HepG2 (cell line): ENCODE measurements around the gene GARIN3.

Experiments
- ZNF10 ChIP-seq: sonication (generic); formaldehyde crosslinking; IDR thresholded peaks from 2 replicates; pipeline ENCODE4 v1.4.0; 2020; ENCODE audit warnings: mild to moderate bottlenecking, low read depth, missing genetic modification reagents, borderline replicate concordance
- TF ChIP-seq, protein P1 (sequence below): sonication (generic); formaldehyde crosslinking; IDR thresholded peaks from 2 replicates; pipeline ENCODE4 v1.5.0; 2020; ENCODE audit warnings: mild to moderate bottlenecking, missing genetic modification reagents

DNA sequence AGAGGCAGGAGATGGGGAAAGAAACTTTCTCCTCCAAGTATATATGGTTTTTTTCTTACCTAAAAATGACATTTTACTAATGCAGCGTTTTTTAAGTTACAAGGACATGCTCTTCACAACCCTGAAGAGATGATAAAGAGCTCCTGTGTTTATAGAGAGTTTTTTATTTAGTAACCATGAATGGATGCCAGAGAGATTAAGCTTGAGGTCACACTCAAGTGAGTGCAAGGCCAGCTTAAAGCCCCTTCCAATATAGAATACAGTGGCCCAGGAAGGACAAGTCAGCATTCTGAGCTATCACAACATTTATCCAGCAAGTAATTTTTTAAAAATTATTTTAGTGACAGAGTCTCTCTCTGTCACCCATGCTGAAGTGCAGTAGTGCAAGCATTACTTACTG is 50.6 kb downstream of the GARIN3 start:
- no peak for TF ChIP-seq ZNF10 (CRISPR knock-in tag)
- TF ChIP-seq, protein P1, sequence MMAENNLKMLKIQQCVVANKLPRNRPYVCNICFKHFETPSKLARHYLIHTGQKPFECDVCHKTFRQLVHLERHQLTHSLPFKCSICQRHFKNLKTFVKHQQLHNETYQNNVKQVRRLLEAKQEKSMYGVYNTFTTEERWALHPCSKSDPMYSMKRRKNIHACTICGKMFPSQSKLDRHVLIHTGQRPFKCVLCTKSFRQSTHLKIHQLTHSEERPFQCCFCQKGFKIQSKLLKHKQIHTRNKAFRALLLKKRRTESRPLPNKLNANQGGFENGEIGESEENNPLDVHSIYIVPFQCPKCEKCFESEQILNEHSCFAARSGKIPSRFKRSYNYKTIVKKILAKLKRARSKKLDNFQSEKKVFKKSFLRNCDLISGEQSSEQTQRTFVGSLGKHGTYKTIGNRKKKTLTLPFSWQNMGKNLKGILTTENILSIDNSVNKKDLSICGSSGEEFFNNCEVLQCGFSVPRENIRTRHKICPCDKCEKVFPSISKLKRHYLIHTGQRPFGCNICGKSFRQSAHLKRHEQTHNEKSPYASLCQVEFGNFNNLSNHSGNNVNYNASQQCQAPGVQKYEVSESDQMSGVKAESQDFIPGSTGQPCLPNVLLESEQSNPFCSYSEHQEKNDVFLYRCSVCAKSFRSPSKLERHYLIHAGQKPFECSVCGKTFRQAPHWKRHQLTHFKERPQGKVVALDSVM (CRISPR knock-in tag), result no peak
